Stimulated activated CD8-positive, alpha-beta memory T cell treated with anti-CD3 and anti-CD28 coated beads, Interleukin-15, amount 100 ng/mL, for 24 hours (primary cell): Measurements from ENCODE around the gene ZNG1A.
"Not testable (repeated sequence)": the region's sequence is repeated elsewhere in the genome, so short reads cannot be mapped to it uniquely, and the experiment has no call there.

Experiments
- DNase-seq: peaks from one replicate; pipeline ENCODE4 v3.0.0-alpha.2; 2020; ENCODE audit warnings: low read depth

Gene ZNG1A

GRCh38 chr9:178970-179383 is at the start of gene ZNG1A:
Gene ZNG1A (minus strand): TSS chr9:179056. CDS start chr9:178969, 87 bp downstream.
- DNase-seq: peak; percentile 23

DNA sequence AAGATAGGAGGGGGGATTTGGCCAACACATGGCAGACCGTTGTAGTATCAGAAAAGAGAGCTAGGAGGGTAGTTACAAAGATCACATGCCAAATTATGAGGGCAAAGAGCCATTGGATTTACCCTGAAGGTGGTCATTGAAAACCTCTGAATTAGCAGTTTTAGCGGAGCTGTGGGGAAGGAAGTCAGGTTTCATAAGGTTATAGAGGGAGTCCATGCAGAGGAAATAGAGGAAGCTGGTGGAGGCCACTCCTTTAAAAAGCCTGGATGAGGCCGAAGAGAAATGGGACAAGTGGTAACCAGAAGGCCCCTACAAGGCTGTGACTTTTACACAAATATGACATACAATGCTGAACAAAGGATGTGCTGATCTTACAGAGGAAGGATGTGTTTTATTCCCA is 49.0 kb upstream of the ZNG1A start:
- DNase-seq: no peak

GRCh38 chr9:224582-225520 is 46.0 kb upstream of the ZNG1A start:
- no peak for DNase-seq

DNA sequence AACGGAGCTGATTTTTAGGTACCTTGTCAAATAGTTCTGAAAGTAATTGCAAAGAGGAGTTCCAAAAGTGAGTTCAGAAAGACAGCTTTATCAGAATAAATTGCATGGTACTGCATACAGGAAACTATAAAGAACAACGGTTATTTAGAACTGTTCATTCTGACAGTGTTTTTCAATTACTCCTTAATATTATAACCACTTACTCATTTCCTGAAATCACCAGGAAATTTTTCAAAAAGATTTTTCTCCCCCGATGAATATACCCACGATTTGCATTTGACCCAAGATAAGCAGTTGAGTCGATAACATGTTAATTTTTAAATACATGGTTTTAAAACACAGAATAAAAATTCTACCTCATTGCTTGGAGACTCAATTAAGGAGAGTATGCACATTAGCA is 45.2 kb upstream of the ZNG1A start:
- no peak for DNase-seq

GRCh38 chr9:223152-223551 is 44.3 kb upstream of the ZNG1A start:
- DNase-seq: no peak

DNA sequence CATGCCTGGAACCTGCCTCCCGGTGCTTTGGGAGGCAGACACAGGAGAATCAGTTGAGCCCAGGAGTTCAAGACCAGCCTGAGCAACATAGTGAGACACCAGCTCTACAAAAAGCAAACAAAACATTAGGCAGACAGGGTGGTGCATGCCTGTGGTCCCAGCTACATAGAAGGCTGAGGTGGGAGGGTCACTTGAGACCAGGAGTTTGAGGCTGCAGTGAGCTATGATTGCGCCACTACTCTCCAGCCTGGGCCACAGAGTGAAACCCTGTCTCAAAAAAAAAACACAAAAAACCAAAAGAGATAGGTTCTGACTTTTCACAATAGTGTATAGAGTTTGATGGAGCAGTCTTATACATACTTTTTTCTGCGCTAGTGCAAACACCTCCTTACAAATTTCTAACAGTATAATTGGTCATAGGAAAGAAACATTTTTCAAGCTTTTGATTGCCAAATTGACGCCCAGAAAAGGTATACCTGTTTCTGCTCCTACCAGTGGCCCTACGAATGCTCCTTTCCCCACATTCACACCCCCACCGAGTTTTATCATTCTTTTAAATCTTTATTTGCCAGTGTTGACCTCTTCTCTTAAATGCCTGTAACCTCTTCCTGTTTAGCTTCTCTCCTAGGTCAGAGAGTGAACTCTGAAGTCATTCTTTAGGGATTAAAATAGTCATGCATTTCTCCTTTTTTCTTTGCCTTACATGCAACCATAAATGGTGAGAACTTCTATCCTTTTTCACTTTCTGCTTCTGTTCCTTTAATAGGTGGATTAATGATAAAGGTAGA is 43.3 kb upstream of the ZNG1A start:
- DNase-seq: no peak

- no peak for DNase-seq
These were observed 41.0 kb upstream of the ZNG1A start for GRCh38 chr9:219670-220365.

GRCh38 chr9:219036-219435 is 40.2 kb upstream of the ZNG1A start:
- not testable (repeated sequence) for DNase-seq

DNA sequence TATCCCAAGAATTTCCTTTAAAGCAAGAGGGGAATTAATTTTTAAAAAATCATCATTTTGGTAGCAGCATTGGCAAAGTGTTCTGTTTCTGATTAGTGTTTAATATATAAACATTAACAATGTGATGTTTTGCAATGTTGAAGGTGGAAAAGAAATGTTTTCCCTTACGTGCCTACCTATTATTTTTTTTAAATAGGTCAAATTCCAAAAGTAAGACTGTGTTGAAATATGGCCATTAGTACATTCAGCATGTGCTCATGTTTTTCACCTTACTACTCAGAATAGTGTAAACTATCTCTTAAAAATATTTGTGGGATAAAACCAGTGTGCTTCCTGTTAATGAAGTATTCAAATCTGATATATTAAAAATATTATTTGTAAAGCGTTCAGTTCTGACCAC is 39.1 kb upstream of the ZNG1A start:
- DNase-seq: no peak

DNA sequence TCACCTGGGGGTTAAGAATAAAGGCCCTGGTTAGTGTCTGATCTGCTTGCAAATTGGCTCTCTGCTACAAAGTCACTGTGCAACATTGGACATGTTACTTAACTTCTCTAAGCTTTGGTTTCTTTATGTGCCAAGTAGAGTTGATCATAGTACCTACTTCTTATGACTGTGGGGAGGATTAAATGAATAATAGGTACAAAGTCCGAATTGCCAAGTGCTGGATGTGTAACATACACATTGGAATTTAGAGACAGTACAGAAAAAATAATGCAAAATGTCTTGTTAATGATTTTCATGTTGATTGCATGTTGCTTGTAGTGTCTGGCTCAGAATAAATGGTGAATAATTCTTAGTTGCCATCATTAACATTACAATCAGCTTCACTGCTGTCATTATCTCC is 38.0 kb upstream of the ZNG1A start:
- DNase-seq: no peak

DNA sequence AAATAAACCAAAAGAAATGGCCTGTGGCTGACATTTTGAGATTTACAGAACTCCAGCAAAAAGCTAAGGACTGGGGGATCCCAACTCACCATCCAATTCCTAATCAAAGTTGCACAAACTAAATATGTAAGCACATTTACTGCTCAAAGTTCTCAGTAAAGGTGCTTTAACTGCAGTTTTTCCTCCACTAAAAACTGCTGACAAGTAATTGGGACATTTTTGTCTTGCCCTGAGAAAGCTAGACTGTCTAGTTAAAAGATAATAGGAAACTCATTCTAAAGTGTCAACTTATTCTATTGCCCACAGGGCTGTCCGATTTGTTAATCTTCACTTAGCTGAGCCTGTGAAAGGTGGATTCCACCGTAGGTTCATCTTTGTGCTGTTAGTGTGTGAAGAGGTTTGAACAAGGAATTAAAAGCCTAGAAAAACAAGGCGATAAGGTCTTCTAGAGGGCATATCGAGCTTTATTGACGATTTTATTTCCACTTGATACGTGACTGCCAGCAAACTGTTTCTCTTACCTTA is 36.8 kb upstream of the ZNG1A start:
- no peak for DNase-seq

GRCh38 chr9:214648-215493 is 36.0 kb upstream of the ZNG1A start, which contains the start of gene DOCK8:
Gene DOCK8 (plus strand): TSS chr9:214865. CDS start chr9:214977, 112 bp downstream.
- peak; percentile 8 for DNase-seq

GRCh38 chr9:214351-214647 is 35.4 kb upstream of the ZNG1A start:
- no peak for DNase-seq

DNA sequence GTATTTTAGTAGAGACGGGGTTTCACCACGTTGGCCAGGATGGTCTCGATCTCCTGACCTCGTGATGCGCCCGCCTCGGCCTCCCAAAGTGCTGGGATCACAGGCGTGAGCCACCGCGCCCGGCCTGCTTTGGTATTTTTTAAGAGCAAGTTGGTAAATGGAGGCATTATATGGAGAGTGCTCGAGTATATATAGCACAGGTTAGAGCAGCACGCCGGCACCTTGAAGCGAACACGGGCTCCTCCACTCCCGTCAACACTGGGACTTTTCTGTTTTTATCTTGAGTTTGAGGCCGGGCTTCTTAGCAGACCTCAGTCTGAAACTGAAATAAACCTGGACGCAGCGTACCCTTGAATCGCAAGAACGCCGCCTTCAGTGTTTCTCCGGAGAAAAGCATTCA is 35.0 kb upstream of the ZNG1A start:
- DNase-seq: not testable (repeated sequence)

DNA sequence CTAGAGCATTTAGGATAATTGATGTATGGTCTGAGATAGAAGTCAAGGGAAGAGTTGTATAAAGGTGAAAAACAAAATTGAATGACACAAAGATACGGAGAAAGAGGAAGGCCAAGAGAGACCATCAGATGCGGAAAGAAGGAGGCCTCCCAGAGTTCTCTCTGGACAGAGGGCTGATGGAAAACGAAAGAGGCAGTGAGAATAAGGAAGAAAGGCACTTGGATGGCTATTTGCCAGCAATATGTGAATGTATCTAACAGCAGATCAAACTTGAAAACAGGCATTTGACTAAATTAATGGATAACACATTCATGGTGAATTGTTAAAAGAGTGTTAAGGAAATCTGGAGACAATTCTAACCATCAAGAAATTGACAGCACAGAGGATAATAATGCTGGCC is 33.4 kb upstream of the ZNG1A start:
- no peak for DNase-seq

- no peak for DNase-seq
These were observed 32.7 kb upstream of the ZNG1A start for GRCh38 chr9:211557-211956.

- no peak for DNase-seq
These were observed 32.2 kb upstream of the ZNG1A start for GRCh38 chr9:211036-211435.

- DNase-seq: no peak
These were observed 30.4 kb upstream of the ZNG1A start for GRCh38 chr9:209143-209758.

GRCh38 chr9:206481-206880 is 27.6 kb upstream of the ZNG1A start:
- DNase-seq: no peak

- DNase-seq: not testable (repeated sequence)
These were observed 20.7 kb upstream of the ZNG1A start for GRCh38 chr9:199601-200000.
